ENCODE results near the gene CNTNAP5.

The CNTNAP5 gene

GRCh38 chr2:124162256-124162655 lies 137.2 kb downstream of the CNTNAP5 start:
- no peak for DNase-seq

- no peak for DNase-seq
These were observed 138.8 kb downstream of the CNTNAP5 start for GRCh38 chr2:124163840-124164239.

- DNase-seq = no peak
These were observed 140.6 kb downstream of the CNTNAP5 start for GRCh38 chr2:124165698-124166097.

GRCh38 chr2:124171472-124172063 lies 146.5 kb downstream of the CNTNAP5 start:
- no peak for DNase-seq

- no peak for DNase-seq
These were observed 153.6 kb downstream of the CNTNAP5 start for GRCh38 chr2:124178719-124179118.

- no peak for DNase-seq
These were observed 155.5 kb downstream of the CNTNAP5 start for GRCh38 chr2:124180635-124181034.

GRCh38 chr2:124186801-124187200 lies 161.7 kb downstream of the CNTNAP5 start:
- no peak for DNase-seq

- DNase-seq = no peak
These were observed 162.9 kb downstream of the CNTNAP5 start for GRCh38 chr2:124187948-124188347.

GRCh38 chr2:124193706-124194105 lies 168.6 kb downstream of the CNTNAP5 start:
- no peak for DNase-seq

- no peak for DNase-seq
These were observed 176.6 kb downstream of the CNTNAP5 start for GRCh38 chr2:124201713-124202112.

- no peak for DNase-seq
These were observed 184.4 kb downstream of the CNTNAP5 start for GRCh38 chr2:124209441-124209840.

GRCh38 chr2:124211461-124211860 lies 186.4 kb downstream of the CNTNAP5 start:
- DNase-seq = no peak

- no peak for DNase-seq
These were observed 189.0 kb downstream of the CNTNAP5 start for GRCh38 chr2:124213977-124214587.

- no peak for DNase-seq
These were observed 221.1 kb downstream of the CNTNAP5 start for GRCh38 chr2:124246170-124246569.

GRCh38 chr2:124248386-124248785 lies 223.3 kb downstream of the CNTNAP5 start:
- DNase-seq = no peak

GRCh38 chr2:124250433-124250832 lies 225.3 kb downstream of the CNTNAP5 start:
- DNase-seq = no peak

- DNase-seq = no peak
These were observed 229.5 kb downstream of the CNTNAP5 start for GRCh38 chr2:124254621-124255020.

- DNase-seq = no peak
These were observed 232.0 kb downstream of the CNTNAP5 start for GRCh38 chr2:124257120-124257519.

GRCh38 chr2:124258140-124258880 lies 233.2 kb downstream of the CNTNAP5 start:
- no peak for DNase-seq

GRCh38 chr2:124261456-124261855 lies 236.4 kb downstream of the CNTNAP5 start:
- no peak for DNase-seq

- no peak for DNase-seq
These were observed 239.5 kb downstream of the CNTNAP5 start for GRCh38 chr2:124264551-124265091.

GRCh38 chr2:124267794-124268193 lies 242.7 kb downstream of the CNTNAP5 start:
- no peak for DNase-seq

GRCh38 chr2:124269348-124269747 lies 244.3 kb downstream of the CNTNAP5 start:
- DNase-seq = no peak

GRCh38 chr2:124272261-124272841 lies 247.3 kb downstream of the CNTNAP5 start:
- no peak for DNase-seq
